GM13976 (cell line): ENCODE measurements around the gene SP7.

Experiments
- DNase-seq: peaks from one replicate; pipeline ENCODE4 v3.0.0; 2012; ENCODE audit warnings: low spot score
- CTCF ChIP-seq: IDR thresholded peaks from 2 replicates; pipeline ENCODE4 v1.5.1; 2012; ENCODE audit warnings: borderline replicate concordance, mild to moderate bottlenecking; ENCODE audit not compliant: insufficient read depth; ENCODE audit errors: extremely low read depth, missing control alignments, control extremely low read depth
- in situ Hi-C: fragments of 300-500 bp; cut with MboI; formaldehyde crosslinking; loops from one replicate; pipeline ENCODE4 v1.12.0; 2022; ENCODE audit warnings: low sequenced_read_pairs, mixed read lengths, inconsistent platforms; ENCODE audit not compliant: unreplicated experiment

The SP7 gene

GRCh38 chr12:53320352-53321195 lies 15.6 kb downstream of the SP7 start:
- no peak for TF ChIP-seq CTCF
- DNase-seq, result no peak
- in situ Hi-C loops, result no loop called here

- in situ Hi-C loops, result no loop called here
- TF ChIP-seq CTCF, result no peak
- peak; percentile 56 for DNase-seq
Measured at GRCh38 chr12:53313996-53314395, 22.2 kb downstream of the SP7 start.

- no peak for DNase-seq
- in situ Hi-C loops, result no loop called here
- TF ChIP-seq CTCF, result no peak
Measured at GRCh38 chr12:53308276-53308675, 27.9 kb downstream of the SP7 start.

GRCh38 chr12:53306826-53307225 lies 29.3 kb downstream of the SP7 start:
- in situ Hi-C loops, result no loop called here
- no peak for TF ChIP-seq CTCF
- no peak for DNase-seq

GRCh38 chr12:53302903-53303302 lies 33.3 kb downstream of the SP7 start:
- DNase-seq, result no peak
- in situ Hi-C loops, result no loop called here
- TF ChIP-seq CTCF, result no peak

- DNase-seq, result no peak
- TF ChIP-seq CTCF, result no peak
- in situ Hi-C loops, result no loop called here
Measured at GRCh38 chr12:53300187-53300586, 36.0 kb downstream of the SP7 start.
